ENCODE results near the gene TFPI.
A peak's percentile ranks its signal among the peaks of the same experiment; 100 is the strongest.

TFPI gene

GRCh38 chr2:187445051-187445450 lies 109.2 kb downstream of the TFPI start:
- Histone ChIP-seq H3K4me3 (peak overlapping the region; percentile 74), H3K27ac (no peak overlapping the region)
- DNase-seq (ENCODE audit: low spot score), result no peak
- TF ChIP-seq, protein P1, sequence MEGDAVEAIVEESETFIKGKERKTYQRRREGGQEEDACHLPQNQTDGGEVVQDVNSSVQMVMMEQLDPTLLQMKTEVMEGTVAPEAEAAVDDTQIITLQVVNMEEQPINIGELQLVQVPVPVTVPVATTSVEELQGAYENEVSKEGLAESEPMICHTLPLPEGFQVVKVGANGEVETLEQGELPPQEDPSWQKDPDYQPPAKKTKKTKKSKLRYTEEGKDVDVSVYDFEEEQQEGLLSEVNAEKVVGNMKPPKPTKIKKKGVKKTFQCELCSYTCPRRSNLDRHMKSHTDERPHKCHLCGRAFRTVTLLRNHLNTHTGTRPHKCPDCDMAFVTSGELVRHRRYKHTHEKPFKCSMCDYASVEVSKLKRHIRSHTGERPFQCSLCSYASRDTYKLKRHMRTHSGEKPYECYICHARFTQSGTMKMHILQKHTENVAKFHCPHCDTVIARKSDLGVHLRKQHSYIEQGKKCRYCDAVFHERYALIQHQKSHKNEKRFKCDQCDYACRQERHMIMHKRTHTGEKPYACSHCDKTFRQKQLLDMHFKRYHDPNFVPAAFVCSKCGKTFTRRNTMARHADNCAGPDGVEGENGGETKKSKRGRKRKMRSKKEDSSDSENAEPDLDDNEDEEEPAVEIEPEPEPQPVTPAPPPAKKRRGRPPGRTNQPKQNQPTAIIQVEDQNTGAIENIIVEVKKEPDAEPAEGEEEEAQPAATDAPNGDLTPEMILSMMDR (IDR thresholded peaks at IDR 0.05), result no peak

DNA sequence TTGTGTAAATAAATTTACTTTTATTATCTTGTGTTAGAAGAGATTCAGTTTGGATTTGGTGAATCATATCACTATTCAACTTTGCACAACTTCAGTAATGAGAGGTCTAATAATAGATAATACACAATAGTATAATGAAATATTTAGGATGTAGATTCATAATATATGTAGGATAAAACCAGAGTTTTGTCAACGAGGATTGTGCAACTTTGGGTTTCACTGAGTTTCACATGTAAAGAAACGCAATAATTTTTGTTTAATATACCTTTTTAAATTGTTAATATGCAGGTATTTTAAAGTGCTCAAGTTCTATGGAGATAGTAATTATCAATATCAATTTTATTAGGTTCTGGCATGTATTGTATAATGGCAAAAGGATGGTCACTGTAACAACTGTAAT lies 111.5 kb downstream of the TFPI start:
- Histone ChIP-seq H3K27ac (no peak overlapping the region), H3K4me3 (peak overlapping the region; percentile 26)
- no peak for DNase-seq (ENCODE audit: low spot score)
- TF ChIP-seq, protein P1 (IDR thresholded peaks at IDR 0.05), result no peak

DNA sequence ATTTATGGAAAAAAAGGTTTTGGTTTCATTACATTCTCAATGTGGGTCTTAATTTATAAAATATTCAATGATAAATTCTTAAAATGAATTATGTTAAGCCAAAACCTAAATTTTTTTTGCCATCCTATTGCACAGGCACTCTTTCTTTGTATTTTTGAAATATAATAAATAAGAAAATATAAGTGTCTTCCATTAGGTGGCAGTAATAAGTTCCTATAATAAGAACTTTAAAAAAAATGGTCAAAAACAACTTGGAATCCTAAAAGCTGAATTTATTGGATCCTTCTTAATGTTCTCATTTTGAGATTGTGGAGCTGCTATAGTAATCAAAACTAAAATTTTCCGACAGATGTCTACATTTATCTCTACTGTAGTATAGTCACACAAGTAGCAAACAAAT lies 111.9 kb downstream of the TFPI start:
- DNase-seq (ENCODE audit: low spot score), result no peak
- TF ChIP-seq, protein P1 (IDR thresholded peaks at IDR 0.05), result no peak
- Histone ChIP-seq H3K27ac (no peak overlapping the region), H3K4me3 (peak overlapping the region; percentile 26)

GRCh38 chr2:187440101-187440675 lies 114.0 kb downstream of the TFPI start:
- Histone ChIP-seq H3K4me3 (no peak overlapping the region), H3K27ac (no peak overlapping the region)
- TF ChIP-seq, protein P1 (IDR thresholded peaks at IDR 0.05), result no peak
- DNase-seq (ENCODE audit: low spot score), result no peak

- H3K4me3 ChIP-seq, result peak overlapping the region; percentile 33
- no peak overlapping the region for H3K27ac ChIP-seq
- DNase-seq (ENCODE audit: low spot score), result no peak
- TF ChIP-seq, protein P1 (IDR thresholded peaks at IDR 0.05), result no peak
These were observed 115.8 kb downstream of the TFPI start for GRCh38 chr2:187438455-187438854.

DNA sequence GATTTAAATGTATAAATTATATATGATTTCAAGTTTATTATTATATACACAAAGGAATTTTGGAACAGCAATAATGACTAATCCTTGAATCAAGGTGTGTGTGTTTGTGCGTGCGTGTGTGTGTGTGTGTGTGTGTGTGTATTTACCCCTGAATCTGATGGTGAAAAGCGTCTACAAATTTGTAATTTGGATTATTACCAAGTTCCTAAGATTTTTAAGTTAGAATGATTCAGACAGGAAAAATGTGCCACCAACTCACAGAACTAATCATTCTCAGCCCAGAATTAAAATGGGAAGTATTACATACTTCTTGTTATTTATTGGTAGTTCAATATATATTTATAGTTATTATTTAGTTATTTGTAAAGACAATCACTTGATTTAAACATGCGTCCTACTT lies 118.5 kb downstream of the TFPI start:
- TF ChIP-seq, protein P1 (IDR thresholded peaks at IDR 0.05), result no peak
- no peak for DNase-seq (ENCODE audit: low spot score)
- no peak overlapping the region for H3K27ac ChIP-seq

DNA sequence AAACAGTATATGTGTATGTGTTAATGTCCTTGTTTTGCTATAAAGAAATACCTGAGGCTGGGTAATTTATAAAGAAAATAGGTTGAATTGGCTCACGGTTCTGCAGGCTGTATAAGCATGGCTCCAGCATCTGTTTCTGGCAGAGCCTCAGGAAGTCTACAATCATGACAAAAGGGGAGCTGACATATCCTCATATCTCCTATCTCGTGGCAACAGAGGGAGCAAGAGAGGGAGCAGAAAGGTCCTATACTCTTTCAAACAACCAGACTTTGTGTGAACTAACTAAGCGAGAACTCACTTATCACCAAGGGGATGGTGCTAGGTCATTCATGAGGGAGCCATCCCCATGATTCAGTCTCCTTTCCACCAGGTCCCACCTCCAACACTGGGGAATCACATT lies 119.2 kb downstream of the TFPI start:
- Histone ChIP-seq H3K27ac (no peak overlapping the region), H3K4me3 (no peak overlapping the region)
- TF ChIP-seq, protein P1 (IDR thresholded peaks at IDR 0.05), result no peak
- no peak for DNase-seq (ENCODE audit: low spot score)

More for the DNA sequence above, 118.5 kb downstream of the TFPI start:
- no peak overlapping the region for H3K4me3 ChIP-seq
